ENCODE data around the gene MACROH2A1. TPM values are rescaled to one million over a fixed set of nuclear protein-coding genes. Genes with fewer than 3 reads are reported as not detected.

The MACROH2A1 gene
- total RNA-seq, 1 donor from 2014 or later, result 215 TPM

DNA sequence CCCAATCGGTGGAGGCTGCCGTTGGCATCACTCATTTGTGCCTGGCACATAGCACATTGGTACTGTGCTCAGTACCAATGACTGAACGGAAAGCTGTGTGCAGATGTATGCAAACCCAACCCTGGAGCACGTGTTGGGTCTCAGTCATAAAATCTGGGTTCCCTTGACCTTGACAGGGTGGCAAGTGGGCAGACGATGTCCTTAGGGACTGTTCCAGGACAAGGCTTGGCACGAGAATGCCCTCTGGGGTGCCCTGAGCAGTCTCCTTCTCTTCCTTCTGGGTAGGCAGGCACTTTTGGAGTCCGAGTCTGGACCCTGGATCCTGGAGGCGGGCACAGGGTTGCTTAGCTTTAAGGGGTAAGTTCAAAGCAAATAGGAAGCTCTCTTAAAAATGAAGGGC lies 75.8 kb downstream of the MACROH2A1 start:
- TF ChIP-seq, protein P1, sequence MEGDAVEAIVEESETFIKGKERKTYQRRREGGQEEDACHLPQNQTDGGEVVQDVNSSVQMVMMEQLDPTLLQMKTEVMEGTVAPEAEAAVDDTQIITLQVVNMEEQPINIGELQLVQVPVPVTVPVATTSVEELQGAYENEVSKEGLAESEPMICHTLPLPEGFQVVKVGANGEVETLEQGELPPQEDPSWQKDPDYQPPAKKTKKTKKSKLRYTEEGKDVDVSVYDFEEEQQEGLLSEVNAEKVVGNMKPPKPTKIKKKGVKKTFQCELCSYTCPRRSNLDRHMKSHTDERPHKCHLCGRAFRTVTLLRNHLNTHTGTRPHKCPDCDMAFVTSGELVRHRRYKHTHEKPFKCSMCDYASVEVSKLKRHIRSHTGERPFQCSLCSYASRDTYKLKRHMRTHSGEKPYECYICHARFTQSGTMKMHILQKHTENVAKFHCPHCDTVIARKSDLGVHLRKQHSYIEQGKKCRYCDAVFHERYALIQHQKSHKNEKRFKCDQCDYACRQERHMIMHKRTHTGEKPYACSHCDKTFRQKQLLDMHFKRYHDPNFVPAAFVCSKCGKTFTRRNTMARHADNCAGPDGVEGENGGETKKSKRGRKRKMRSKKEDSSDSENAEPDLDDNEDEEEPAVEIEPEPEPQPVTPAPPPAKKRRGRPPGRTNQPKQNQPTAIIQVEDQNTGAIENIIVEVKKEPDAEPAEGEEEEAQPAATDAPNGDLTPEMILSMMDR (IDR thresholded peaks at IDR 0.05; ENCODE audit: partially characterized antibody, unreplicated experiment), result no peak
- Mint-ChIP-seq H3K27ac (ENCODE audit: unreplicated experiment) (no peak overlapping the region), H3K9me3 (ENCODE audit: unreplicated experiment) (peaks cover 2% of the 10 kb centered on the region), H3K36me3 (ENCODE audit: unreplicated experiment) (no peaks in the 10 kb centered on the region), H3K27me3 (ENCODE audit: unreplicated experiment) (no peaks in the 10 kb centered on the region), H3K4me1 (ENCODE audit: low read depth, unreplicated experiment) (no peaks in the 10 kb centered on the region), H3K4me3 (ENCODE audit: unreplicated experiment) (no peak overlapping the region)
- no peak for DNase-seq

DNA sequence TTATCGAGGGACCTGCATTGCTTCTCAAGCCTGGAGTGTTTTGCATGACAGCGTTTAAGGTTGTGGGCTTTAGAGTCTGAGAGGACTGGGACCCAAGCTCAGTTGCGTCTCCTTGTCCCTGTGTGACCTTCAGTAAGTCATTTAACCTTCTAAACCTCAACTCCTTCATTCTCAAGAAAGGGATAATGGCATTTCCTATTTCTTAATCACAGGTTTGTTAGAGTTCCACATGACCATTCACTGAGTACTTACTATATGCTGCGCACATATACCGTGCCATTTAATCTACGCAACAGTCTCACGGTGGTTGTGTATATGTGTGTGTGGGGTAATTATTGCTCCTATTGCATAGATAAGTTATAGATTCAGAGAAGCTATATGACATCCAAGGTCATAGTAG lies 76.3 kb downstream of the MACROH2A1 start:
- peaks cover 2% of the 10 kb centered on the region for H3K9me3 Mint-ChIP-seq (ENCODE audit: unreplicated experiment)
- DNase-seq, result no peak
- TF ChIP-seq, protein P1 (IDR thresholded peaks at IDR 0.05; ENCODE audit: partially characterized antibody, unreplicated experiment), result no peak
- no peak overlapping the region for H3K4me3 Mint-ChIP-seq (ENCODE audit: unreplicated experiment)
- peaks cover 2% of the 10 kb centered on the region for H3K27me3 Mint-ChIP-seq (ENCODE audit: unreplicated experiment)
- H3K36me3 Mint-ChIP-seq (ENCODE audit: unreplicated experiment), result no peaks in the 10 kb centered on the region
- no peaks in the 10 kb centered on the region for H3K4me1 Mint-ChIP-seq (ENCODE audit: low read depth, unreplicated experiment)
- no peak overlapping the region for H3K27ac Mint-ChIP-seq (ENCODE audit: unreplicated experiment)

DNA sequence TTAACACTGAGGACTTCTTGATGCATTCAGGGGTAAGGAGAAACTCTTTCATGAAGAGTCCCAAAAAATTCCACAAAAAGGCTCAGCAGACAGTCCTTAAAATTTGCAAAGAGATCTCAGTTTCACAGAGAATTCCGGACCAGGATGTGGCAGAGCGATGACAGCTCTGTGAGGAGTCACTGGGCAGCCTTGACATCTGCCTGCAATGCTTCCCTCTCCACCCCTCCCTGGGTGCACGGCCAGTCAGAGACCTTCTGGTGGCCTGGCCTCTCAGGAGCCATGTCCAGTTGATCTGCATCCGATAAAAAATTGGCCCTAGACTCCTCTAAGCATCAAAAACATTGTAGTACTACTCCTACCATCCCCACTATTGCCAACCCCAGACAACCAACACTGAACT lies 76.8 kb downstream of the MACROH2A1 start:
- DNase-seq, result no peak
- Mint-ChIP-seq H3K27ac (ENCODE audit: unreplicated experiment) (no peak overlapping the region), H3K9me3 (ENCODE audit: unreplicated experiment) (peaks cover 2% of the 10 kb centered on the region), H3K4me1 (ENCODE audit: low read depth, unreplicated experiment) (no peaks in the 10 kb centered on the region), H3K27me3 (ENCODE audit: unreplicated experiment) (peaks cover 2% of the 10 kb centered on the region), H3K4me3 (ENCODE audit: unreplicated experiment) (no peak overlapping the region), H3K36me3 (ENCODE audit: unreplicated experiment) (no peaks in the 10 kb centered on the region)
- TF ChIP-seq, protein P1 (IDR thresholded peaks at IDR 0.05; ENCODE audit: partially characterized antibody, unreplicated experiment), result no peak

DNA sequence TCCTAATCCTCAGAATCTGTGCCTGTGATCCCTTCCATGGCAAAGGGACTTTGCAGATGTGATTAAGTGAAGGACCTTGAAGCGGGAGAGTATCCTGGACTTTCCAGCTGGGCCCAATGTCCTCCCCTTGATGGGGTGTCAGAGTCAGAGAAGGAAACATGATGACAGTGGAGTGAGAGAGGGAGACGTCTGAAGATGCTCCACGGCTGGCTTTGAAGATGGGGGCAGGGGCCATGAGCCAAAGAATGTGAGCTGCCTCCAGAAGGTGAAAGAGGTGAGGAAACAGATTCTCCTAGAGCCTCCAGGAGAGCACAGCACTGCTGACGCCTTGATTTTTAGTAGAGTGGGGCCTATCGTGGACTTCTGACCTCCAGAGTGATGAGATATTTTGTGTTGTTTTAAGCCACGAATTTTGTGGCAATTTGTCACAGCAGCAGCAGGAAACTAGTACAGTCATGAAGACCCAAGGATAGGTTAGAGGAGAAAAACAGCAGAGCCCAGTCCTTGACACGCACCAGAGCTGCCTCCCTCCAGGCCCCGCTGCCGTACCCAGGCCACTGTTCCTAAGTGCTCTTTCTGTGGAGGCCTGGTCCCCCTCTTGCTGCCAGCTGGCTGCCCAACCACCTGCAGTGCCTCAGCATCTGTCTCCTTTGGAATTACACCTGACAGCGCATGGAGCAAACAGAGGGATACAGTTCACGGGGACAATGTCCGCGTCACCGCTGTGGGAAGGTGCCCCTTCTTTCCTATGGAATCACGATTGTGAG lies 78.1 kb downstream of the MACROH2A1 start:
- Mint-ChIP-seq H3K27me3 (ENCODE audit: unreplicated experiment) (peaks cover 2% of the 10 kb centered on the region), H3K4me3 (ENCODE audit: unreplicated experiment) (no peak overlapping the region), H3K36me3 (ENCODE audit: unreplicated experiment) (no peaks in the 10 kb centered on the region), H3K27ac (ENCODE audit: unreplicated experiment) (no peak overlapping the region), H3K9me3 (ENCODE audit: unreplicated experiment) (peaks cover 3% of the 10 kb centered on the region), H3K4me1 (ENCODE audit: low read depth, unreplicated experiment) (no peaks in the 10 kb centered on the region)
- no peak for DNase-seq
- TF ChIP-seq, protein P1 (IDR thresholded peaks at IDR 0.05; ENCODE audit: partially characterized antibody, unreplicated experiment), result no peak

DNA sequence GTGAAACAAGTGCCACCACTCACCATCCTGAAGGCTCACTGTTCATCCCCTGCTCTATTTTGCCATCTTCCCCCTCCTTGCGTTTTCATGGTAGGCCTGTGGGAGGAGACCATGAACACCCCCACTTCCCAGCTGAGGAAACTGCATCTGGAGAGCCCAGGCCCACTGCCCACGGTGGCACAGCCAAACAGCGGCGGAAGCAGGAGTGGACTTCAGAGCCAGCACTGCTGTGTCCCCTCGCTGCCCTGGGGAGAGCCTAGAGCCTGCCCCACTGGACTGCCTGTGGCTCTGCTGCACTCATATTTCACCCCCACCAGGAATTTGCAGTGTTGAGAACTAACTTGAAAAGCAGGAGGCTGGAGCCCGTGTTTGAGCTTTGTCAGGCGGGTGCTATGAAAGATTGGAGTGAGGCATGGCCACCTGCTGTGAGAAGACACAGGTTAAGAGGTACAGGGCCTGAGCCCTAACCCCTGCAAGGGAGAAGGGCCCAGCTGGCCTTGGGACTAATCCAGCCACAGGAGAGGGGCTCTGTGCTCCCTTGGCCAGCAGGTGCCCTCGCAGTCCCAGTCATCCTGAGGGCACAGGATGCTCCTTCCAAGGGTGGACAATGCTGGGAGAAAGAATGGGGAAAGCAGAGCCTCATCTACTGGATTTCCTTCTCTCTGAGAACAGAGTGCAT lies 79.0 kb downstream of the MACROH2A1 start:
- TF ChIP-seq, protein P1 (IDR thresholded peaks at IDR 0.05; ENCODE audit: partially characterized antibody, unreplicated experiment), result no peak
- H3K27ac Mint-ChIP-seq (ENCODE audit: unreplicated experiment), result no peak overlapping the region
- peaks cover 2% of the 10 kb centered on the region for H3K27me3 Mint-ChIP-seq (ENCODE audit: unreplicated experiment)
- H3K9me3 Mint-ChIP-seq (ENCODE audit: unreplicated experiment), result peaks cover 3% of the 10 kb centered on the region
- no peaks in the 10 kb centered on the region for H3K36me3 Mint-ChIP-seq (ENCODE audit: unreplicated experiment)
- no peak overlapping the region for H3K4me3 Mint-ChIP-seq (ENCODE audit: unreplicated experiment)
- DNase-seq, result no peak
- H3K4me1 Mint-ChIP-seq (ENCODE audit: low read depth, unreplicated experiment), result no peaks in the 10 kb centered on the region

Measured in glutamatergic neuron (in vitro differentiated cells).